Measurements from ENCODE around the gene SFI1.

Gene SFI1

DNA sequence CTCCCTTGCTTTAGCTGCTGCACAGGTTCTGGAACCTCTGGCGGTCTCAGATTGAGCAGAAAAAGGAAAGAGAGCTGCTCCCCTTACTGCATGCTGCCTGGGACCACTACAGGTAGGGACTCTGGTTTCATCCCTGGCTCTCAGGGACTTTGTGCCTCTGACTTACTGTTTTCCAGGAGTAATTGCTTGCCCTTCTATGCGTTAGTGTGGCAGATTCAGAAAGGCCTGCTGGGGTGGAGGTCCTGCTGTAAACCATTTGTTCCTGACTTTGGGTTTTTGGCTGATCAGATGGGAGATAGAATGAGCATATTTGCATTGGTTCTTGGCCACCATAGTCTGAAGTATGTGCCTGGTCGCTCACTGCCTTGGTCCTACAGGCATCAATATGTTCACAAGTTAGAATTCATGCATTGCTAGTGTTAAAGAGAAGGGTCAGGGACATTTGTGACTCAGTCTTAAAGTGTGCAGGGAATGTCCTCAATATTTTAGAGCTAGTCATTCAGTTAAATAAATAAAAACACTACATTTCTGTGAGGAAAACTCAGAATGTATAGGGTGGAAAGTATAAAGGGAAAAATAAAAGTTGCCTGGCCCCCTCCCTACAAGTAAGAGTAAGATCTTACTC is 87.6 kb downstream of the SFI1 start:
- TF ChIP-seq, protein P1, sequence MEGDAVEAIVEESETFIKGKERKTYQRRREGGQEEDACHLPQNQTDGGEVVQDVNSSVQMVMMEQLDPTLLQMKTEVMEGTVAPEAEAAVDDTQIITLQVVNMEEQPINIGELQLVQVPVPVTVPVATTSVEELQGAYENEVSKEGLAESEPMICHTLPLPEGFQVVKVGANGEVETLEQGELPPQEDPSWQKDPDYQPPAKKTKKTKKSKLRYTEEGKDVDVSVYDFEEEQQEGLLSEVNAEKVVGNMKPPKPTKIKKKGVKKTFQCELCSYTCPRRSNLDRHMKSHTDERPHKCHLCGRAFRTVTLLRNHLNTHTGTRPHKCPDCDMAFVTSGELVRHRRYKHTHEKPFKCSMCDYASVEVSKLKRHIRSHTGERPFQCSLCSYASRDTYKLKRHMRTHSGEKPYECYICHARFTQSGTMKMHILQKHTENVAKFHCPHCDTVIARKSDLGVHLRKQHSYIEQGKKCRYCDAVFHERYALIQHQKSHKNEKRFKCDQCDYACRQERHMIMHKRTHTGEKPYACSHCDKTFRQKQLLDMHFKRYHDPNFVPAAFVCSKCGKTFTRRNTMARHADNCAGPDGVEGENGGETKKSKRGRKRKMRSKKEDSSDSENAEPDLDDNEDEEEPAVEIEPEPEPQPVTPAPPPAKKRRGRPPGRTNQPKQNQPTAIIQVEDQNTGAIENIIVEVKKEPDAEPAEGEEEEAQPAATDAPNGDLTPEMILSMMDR (IDR thresholded peaks at IDR 0.05), result no peak

DNA sequence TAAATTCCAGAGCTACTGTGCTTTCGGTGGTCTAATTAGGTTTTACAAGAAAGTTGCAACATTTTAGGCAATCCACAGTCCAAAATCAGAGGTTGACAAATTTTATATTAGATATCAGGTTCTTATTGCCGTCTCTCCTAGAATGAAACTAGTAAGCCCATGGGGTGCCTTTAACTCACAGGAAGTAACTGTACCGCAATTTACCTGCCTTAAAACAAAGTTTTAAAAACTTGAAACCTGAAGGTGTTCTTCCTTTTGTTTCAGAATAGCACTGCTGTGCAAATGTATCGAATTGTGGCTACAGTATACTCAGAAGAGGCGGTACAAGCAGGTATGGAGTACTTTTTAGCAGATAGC is 88.4 kb downstream of the SFI1 start:
- TF ChIP-seq, protein P1 (IDR thresholded peaks at IDR 0.05), result no peak

DNA sequence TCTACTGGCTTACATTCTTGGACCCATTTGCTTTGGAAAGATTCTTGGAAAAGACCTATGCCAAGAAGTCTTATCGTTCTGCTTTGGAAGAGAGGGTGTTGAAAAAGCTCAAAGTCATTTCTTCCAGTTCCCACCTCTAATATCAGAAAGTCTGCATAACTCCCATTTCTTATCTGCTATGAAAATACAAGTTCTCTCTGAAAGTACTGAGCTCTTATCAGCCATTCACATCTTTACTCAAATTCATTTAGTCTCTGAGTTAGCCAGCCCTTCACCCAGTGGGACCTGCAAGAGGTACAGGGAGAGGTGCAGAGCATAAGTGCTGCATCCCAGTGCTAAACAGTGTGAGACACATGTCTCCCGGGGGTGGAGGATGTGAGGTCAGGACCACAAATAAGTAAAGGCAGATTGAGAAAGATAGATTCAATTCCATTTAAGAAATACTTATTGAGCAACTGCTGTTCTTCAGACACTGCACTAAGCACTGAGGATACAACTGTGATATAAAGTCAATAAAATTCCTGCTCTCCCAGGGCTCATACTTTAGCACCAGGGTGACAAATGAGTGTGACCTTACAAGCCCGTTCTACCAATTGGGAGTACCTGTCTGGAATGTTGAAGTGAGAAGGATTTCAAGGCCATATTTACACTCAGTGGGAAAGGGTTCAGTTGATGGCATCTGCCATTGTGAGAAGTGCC is 89.0 kb downstream of the SFI1 start:
- TF ChIP-seq, protein P1 (IDR thresholded peaks at IDR 0.05), result no peak

DNA sequence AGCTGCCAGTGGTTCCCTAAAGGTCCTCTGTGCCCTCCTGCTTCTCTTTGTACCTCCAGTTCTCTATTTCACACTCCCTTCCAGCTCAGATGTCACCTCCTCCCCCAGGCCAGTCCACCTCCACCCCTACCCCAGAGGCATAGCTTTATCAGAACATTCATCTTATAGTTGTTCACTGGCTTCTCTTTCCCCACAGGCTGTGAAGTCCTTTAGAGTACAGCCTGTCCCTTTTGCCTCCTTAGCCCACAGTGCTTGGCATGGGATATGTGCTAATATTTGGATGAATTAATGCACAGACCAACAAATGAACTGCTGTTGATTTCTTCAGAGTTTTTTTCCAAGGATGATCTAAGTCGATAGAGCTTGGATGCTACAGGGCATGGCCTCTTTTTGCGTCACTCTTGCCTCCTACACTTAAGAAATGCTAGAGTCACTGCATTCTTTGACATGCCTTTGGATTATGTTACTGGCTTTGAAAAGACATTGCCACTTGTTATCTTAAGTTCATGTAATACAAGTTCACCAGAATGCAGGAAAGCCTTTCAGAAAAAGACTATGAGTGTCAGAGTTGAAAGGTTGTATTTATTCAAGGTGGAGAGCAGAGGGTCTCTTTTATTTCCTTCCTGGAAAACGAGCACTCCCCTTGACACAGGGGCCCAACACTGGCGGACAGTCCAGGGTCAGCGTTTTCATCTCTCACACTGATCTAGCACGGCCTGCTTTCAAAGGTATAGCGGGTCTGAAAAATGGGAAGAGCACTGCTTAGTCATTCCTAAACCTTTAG is 90.0 kb downstream of the SFI1 start:
- TF ChIP-seq, protein P1 (IDR thresholded peaks at IDR 0.05), result no peak

DNA sequence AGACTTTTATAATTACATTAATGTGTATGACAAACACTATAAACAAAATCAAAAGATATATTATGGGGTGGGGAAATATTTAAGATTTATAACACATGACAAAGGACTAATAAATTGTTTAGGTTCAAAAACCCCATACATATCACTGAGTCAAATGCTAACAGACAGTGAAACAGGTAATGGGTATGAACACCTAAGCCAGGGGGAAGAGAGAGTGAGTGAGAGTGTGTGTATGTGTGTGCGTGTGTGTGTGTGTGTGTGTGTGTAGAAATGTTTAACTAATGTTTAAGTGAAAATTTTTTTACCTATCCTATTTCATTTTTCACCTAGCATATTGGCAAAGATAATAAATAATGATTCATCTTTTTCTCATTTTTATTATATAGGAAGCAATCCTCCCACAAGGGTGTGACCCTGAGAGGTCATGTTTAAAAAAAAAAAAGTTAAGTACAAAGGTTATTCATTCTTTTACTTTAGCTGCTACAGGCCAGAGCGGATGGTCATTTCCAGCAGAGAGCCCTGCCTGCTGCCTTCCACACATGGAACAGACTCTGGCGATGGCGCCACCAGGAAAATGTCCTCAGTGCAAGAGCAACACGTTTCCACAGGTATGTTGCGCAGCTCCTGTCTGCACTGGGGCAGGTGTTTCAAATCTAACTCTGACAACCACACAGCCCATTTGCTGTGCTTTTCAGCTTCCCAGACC is 92.8 kb downstream of the SFI1 start:
- TF ChIP-seq, protein P1 (IDR thresholded peaks at IDR 0.05), result no peak

DNA sequence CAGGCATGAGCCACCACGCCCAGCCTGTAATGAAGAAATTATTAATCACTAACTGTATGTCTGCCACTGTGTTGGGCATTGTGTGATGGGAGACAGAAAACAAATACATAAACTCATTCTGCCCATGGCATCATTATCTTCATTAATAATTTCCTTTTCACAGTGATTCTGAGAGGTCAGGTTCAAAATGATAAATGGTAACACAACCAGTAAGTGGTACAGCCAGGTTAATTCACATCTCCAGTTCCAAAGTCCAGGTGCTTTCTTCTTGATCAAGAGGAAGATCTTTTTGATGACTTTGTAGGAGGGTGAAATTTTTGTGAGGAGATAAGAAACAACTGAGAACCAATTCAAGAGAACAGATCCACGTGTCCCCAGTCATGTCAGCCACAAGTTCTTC is 98.9 kb downstream of the SFI1 start:
- TF ChIP-seq, protein P1 (IDR thresholded peaks at IDR 0.05), result no peak

DNA sequence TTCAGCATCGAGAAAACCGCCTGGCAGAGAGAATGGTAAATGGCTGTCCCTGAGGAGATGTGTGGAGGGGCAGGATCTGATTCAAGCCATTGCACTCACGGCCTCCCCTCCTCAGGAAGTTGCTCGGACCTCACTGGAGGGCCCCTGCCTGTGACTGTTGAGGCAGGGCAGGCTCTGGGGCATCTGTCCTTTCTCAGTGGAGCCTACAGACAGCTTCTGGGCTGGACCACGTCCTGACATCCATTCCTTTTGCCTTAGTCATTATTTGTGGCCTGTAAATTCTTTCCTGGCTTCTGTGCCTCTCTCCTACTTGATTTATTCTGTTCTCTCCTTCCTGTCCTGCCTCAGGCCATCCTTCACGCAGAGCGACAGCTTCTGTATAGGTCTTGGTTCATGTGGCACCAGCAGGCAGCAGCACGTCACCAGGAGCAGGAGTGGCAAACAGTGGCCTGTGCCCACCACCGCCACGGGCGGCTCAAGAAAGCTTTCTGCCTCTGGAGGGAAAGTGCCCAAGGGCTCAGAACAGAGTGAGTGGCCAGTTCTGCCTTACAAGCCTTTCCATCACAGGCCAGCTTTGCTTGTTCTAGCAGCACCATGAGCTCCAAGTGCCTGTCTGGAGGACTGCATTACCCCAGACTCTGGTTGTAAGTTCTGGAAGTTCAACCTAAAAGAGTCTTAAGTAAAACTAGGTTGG is 106.1 kb downstream of the SFI1 start:
- TF ChIP-seq, protein P1 (IDR thresholded peaks at IDR 0.05), result no peak

Measured in LNCAP (cell line).